Ishikawa (cell line): ENCODE measurements around the gene PARD3B.

ENCODE experiments used
- CREB1 ChIP-seq: IDR thresholded peaks from 2 replicates; pipeline ENCODE4 v1.6.1; 2012; ENCODE audit warnings: low read depth
- EGR1 ChIP-seq: IDR thresholded peaks from 2 replicates; pipeline ENCODE4 v1.6.1; 2012
- EP300 ChIP-seq: IDR thresholded peaks from 2 replicates; pipeline ENCODE4 v1.6.1; 2012; ENCODE audit warnings: borderline replicate concordance
- FOXM1 ChIP-seq: IDR thresholded peaks from 2 replicates; pipeline ENCODE4 v1.6.1; 2012; ENCODE audit warnings: low read depth, borderline replicate concordance
- RAD21 ChIP-seq: IDR thresholded peaks from 2 replicates; pipeline ENCODE4 v1.6.1; 2012; ENCODE audit warnings: low read depth
- TAF1 ChIP-seq: IDR thresholded peaks from 2 replicates; pipeline ENCODE4 v1.6.1; 2012; ENCODE audit warnings: low read depth, mild to moderate bottlenecking
- YY1 ChIP-seq: IDR thresholded peaks from 2 replicates; pipeline ENCODE4 v1.6.1; 2012; ENCODE audit warnings: low read depth
- TF ChIP-seq, protein P1 (sequence below): IDR thresholded peaks from 2 replicates; pipeline ENCODE4 v1.6.1; 2012
- TF ChIP-seq, protein P2 (sequence below): IDR thresholded peaks from 2 replicates; pipeline ENCODE4 v1.6.1; 2012

DNA sequence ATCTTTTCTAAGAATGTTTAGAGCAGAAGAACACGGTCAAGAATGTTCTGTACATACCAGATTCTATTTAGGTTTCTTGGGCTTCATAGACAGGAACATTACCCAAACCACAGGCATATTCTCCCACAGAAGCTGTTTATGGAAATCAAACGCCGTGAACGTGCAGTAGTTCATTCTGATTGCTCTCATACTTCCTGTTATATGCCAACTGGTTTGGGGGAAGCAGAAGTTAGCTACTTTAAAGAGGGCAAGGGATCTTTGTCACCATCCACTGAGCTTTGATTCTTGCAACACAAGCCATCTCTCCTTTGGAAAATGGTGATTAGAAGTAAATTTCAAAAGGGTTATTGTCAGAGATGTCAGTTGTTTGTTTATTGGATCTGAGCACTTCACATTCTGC lies 954.8 kb downstream of the PARD3B start:
- TF ChIP-seq, protein P1, sequence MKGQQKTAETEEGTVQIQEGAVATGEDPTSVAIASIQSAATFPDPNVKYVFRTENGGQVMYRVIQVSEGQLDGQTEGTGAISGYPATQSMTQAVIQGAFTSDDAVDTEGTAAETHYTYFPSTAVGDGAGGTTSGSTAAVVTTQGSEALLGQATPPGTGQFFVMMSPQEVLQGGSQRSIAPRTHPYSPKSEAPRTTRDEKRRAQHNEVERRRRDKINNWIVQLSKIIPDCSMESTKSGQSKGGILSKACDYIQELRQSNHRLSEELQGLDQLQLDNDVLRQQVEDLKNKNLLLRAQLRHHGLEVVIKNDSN, result no peak
- TF ChIP-seq FOXM1 (no peak), CREB1 (no peak), YY1 (no peak), TAF1 (no peak), EGR1 (no peak), RAD21 (no peak), EP300 (no peak)
- TF ChIP-seq, protein P2, sequence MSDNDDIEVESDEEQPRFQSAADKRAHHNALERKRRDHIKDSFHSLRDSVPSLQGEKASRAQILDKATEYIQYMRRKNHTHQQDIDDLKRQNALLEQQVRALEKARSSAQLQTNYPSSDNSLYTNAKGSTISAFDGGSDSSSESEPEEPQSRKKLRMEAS, result no peak
